GM15510 (cell line): ENCODE data around the gene TRIO.

ENCODE experiments used
- POLR2A ChIP-seq: IDR thresholded peaks from 3 replicates; pipeline ENCODE4 v1.6.1; 2011; ENCODE audit warnings: borderline replicate concordance; ENCODE audit not compliant: insufficient read length; ENCODE audit errors: extremely low read depth

TRIO gene

DNA sequence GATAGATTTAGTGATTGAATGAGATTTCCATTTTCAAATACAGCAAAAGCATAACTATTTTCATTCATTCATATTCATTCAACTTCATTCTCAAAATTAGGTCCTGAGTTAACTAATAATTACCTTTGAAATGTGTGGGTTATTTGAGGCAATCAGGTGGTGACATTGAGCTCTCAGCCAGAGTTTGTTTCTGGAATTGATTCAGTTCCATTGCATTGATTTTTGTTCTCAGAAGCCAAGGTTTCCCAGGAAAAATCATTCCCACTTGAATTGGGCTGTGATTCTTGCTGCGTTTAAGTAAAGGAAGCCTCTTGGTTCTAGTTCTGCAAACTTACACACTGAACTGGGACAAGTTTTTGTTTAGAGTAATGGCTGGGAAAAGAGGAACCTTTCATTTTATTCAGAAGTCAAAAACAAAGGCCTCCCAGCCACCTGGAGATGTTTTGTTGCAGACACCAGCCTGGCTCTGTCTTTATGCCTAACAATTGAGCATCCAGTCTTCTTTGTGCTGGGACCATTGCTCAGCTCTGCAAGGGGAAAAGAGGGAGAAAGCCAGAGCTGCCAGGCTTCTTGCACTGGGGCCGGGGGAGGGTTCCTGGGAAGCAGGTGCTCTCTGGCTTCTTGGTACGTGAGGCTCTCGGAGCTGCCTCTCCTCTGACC, 198.6 kb downstream of the TRIO start:
- no peak for TF ChIP-seq POLR2A

GRCh38 chr5:14342306-14342705, 199.2 kb downstream of the TRIO start:
- TF ChIP-seq POLR2A = no peak

- TF ChIP-seq POLR2A = no peak
Observed at GRCh38 chr5:14343376-14343775, 200.2 kb downstream of the TRIO start.

DNA sequence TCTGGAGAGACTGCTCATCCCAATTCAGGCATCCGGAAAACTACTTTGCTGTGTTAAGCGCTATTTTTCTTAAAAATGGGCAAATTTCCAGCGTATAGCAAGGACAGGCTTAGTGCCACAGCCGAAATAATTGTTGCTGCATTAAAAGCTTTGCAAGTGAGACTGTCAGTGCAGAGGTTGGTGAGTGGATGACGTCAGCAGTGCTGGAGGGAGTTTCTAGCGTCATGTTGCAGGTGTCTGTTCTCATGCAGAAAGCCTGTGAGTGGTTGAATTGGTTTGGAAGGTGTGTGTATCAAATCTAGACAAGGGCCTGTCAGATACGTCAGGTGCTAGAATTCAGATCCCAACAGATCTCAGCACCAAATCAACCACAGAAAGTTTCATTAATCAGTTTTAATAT, 204.4 kb downstream of the TRIO start:
- TF ChIP-seq POLR2A = no peak

- TF ChIP-seq POLR2A = no peak
Observed at GRCh38 chr5:14348142-14348541, 205.0 kb downstream of the TRIO start.

DNA sequence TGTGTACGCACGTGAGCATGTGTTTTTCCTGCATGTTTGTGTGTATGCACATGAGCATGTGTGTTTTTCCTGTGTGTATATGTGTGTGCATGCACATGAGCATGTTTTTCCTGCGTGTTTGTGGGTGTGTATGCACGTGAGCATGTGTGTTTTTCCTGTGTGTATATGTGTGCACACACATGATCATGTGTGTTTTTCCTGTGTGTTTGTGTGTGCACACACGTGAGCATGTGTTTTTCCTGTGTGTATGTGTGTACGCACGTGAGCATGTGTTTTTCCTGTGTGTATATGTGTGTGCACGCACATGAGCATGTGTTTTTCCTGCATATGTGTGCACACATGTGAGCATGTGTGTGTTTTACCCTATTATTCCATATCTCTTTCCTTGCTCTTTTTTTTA, 205.9 kb downstream of the TRIO start:
- TF ChIP-seq POLR2A = no peak

- TF ChIP-seq POLR2A = no peak
Observed at GRCh38 chr5:14351086-14351661, 208.0 kb downstream of the TRIO start.

DNA sequence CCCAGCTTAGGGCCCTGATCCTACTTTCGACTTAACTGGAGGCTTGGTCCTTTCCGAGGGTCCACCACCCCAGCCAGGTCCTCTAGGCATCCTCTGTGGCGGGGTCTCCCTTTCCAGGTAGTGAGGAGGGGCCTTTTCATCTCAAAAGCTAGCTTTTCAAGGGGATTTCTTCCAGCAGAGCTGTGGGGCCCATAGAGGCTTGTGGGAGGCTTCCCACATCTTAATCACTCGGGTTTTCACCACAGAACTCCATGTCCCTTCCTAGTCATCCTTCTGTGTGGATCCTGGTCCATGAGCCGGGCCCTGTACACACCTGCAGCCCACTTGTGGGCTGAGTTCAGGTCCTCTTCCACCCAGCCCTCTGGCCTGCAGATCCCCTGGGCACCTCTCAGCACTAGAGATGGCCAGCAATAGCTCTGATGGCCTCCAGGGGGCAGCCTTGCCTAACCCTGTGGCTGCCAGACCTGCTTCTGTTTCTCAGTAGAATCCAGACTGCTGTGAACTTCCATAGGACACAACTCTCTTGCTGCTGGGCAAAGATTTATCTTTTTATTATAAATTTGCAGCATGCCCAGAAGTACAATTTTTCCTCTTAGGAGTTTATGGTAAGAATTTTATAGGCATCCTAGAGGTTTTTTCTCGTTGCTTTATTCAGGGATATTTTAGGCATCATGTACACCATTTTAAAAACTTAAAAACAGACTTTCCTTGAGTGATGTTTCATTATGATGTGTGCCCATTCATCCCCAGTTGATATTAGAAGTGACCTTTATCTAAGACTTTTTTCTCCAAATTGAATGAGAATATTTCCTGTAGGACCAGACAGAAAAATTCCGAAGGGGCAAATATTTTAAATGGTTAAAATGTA, 208.9 kb downstream of the TRIO start:
- TF ChIP-seq POLR2A = no peak

DNA sequence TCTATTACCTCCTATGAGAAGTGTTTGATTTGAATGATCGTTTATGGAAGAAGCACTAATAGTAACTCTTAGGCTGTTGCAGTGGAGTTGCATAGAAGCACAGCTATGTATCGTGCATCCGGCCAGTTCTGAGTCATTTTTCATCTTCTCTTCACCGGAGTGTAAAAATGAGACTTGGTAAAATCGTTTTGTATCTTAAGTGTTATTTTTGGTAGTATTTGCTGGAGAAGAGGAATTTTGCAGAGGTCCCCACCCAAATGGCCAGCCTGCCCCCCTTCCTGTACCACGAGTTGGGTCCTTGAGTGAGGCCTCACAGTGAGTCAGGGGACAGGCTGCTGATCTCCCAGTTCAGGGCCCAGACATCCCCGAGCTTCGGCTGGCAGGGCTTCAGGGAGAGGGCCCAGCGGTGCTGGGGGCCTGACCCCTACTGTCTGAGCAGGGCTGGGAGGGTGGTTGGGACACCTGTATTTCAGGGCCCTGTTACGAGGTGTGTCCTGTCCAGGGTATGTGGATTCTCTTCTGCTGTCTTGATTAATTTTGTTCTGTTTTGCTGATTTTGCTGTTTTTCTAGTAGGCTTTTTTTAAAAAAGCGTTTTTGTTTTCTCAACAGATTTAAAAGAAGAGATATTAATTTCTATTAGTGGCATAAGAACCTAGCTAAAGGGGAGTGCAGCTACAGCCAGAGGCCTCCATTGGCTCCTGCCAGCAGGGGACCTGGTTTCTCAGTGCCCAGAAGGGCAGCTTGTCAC, 210.8 kb downstream of the TRIO start:
- TF ChIP-seq POLR2A = no peak

DNA sequence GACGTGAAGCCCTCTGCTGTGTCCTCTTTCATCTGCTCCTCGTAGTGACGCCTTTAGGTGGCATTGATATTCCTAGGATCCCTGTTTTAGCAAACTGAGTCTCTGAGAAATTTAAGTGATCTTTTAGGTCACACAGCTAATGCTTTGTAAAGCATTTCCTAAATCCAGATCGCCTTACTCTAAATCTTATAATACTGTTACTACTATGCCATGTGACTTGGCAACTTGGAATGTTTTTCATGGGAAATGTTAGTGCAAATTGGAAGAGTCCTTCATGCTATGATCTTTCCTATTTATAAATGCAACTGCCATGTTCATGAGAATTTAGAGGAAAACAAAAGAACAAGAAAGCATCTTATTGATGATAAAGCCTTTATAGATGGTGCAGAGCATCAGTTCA, 212.2 kb downstream of the TRIO start:
- no peak for TF ChIP-seq POLR2A

DNA sequence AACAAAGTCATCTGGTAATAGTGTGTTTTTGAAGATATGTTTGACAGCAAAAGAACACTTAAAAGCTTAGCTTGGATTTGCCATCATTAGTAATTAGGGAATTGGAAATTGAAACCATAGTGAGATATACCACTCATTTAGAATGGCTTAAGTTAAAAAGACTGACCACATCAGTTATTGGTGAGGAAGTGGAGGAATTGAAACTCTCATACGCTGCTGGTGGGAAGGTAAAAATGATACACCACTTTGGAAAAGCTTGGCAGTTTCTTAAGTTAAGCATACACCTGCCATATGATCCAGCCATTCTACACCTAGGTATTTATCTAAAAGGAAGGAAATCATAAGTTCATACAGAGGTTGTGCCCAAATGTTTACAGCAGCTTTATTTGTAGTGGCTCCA, 213.2 kb downstream of the TRIO start:
- TF ChIP-seq POLR2A = no peak

DNA sequence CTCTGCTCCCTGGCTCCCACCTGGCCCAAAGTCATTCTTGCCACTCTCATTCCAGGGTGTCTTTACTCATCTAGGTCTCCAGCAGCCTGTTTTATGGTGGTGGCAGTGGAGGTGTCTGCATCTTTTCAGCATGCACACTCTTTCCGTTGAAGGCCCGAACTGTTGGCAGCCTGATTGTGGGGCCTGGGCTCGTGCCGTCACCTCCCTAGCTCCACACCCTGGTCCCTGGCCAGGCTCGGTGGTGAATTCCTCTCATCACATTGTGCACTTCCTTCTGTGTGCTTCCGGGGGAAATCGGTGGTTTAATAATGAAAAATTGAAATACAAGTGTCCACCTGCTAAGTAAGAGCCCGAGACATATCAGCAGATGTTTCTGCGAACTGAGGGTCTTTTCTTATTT, 214.3 kb downstream of the TRIO start:
- no peak for TF ChIP-seq POLR2A

- no peak for TF ChIP-seq POLR2A
Observed at GRCh38 chr5:14357851-14358250, 214.7 kb downstream of the TRIO start.

DNA sequence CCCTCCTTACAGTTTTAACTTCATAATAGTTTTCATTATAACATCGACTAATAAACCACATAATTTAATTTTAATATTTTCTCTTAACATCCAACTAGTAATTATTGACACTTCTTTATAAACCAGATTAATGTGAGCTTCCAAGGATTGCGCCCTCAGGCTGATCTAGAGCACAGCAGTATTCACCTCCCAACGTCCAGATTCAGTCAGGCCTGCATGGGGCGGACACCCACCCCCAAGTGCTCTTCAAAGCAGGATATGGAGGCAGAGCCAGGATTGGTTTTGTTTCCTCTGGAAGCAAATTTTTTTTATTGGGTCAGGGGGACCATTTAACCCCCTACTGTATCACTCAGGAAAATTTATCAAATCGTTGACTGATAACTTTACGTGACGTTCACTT, 215.4 kb downstream of the TRIO start:
- TF ChIP-seq POLR2A = no peak
